Measurements from ENCODE around the gene HSPA14. TPM values are rescaled to one million over a fixed set of nuclear protein-coding genes. Genes with fewer than 3 reads are reported as not detected.
"Not testable (repeated sequence)": the region's sequence is repeated elsewhere in the genome, so short reads cannot be mapped to it uniquely, and the experiment has no call there.

Gene HSPA14
- total and polyA plus RNA-seq, 2 donors (not counting 1 experiment from before 2014, with no cell fraction given) = 7.4 to 14.3 TPM

DNA sequence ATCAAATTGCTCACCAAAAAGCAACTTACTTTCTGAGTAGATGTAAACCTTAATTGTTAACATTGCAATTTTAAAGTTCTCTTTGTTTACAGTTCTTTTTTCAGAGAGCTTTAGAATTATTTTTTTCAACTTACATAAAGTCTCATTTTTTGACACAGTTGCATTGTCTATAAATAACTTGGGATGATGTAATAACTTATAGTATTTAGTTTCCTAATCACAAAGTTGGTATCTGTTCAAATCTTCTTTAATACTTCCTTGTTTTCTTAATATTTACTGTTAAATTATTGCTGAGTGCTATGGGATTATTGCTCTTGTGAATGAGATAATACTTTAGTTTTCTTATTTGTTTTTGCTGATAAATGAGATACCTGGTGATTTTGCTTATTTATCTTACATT lies 21.7 kb downstream of the HSPA14 start:
- Histone ChIP-seq H3K4me2 (ENCODE audit: extremely low read depth, insufficient read depth, low read length) (no peak overlapping the region), H3K36me3 (ENCODE audit: control insufficient read depth, insufficient read depth, low read length) (no peaks in the 10 kb centered on the region), H3K79me2 (ENCODE audit: control insufficient read depth, insufficient read depth, low read length) (no peaks in the 10 kb centered on the region), H3K27me3 (ENCODE audit: control insufficient read depth, insufficient read depth, low read length) (no peaks in the 10 kb centered on the region), H3K9me3 (ENCODE audit: control insufficient read depth, insufficient read depth, low read depth, low read length) (no peaks in the 10 kb centered on the region), H3K27ac (ENCODE audit: insufficient read depth, low read length) (no peak overlapping the region), H4K20me1 (ENCODE audit: control insufficient read depth, extremely low read depth, insufficient read depth, low read length) (no peaks in the 10 kb centered on the region), H3K4me3 (replicated peaks in 1 of 4; ENCODE audit: control extremely low read depth in 1 of 4, insufficient read depth in 1 of 4, low read depth in 3 of 4, low read length in 4 of 4) (no peak overlapping the region), H3K4me1 (ENCODE audit: control insufficient read depth, extremely low read depth, insufficient read depth, low read length) (no peaks in the 10 kb centered on the region), H3K9ac (ENCODE audit: insufficient read depth, low read length) (no peak overlapping the region), H2AFZ (ENCODE audit: low read length) (no peak overlapping the region)
- DNase-seq (ENCODE audit: low read depth in 2 of 2) = peak in 1 of 2 donors; percentile 23
- no peak for TF ChIP-seq EZH2 (IDR thresholded peaks at IDR 0.05; ENCODE audit: low read length, missing control alignments)
- TF ChIP-seq, protein P1, sequence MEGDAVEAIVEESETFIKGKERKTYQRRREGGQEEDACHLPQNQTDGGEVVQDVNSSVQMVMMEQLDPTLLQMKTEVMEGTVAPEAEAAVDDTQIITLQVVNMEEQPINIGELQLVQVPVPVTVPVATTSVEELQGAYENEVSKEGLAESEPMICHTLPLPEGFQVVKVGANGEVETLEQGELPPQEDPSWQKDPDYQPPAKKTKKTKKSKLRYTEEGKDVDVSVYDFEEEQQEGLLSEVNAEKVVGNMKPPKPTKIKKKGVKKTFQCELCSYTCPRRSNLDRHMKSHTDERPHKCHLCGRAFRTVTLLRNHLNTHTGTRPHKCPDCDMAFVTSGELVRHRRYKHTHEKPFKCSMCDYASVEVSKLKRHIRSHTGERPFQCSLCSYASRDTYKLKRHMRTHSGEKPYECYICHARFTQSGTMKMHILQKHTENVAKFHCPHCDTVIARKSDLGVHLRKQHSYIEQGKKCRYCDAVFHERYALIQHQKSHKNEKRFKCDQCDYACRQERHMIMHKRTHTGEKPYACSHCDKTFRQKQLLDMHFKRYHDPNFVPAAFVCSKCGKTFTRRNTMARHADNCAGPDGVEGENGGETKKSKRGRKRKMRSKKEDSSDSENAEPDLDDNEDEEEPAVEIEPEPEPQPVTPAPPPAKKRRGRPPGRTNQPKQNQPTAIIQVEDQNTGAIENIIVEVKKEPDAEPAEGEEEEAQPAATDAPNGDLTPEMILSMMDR (conservative IDR thresholded peaks at IDR 0.05 in 1 of 2, IDR thresholded peaks at IDR 0.05 in 1 of 2; ENCODE audit: low read depth in 1 of 2, low read length in 2 of 2) = no peak

DNA sequence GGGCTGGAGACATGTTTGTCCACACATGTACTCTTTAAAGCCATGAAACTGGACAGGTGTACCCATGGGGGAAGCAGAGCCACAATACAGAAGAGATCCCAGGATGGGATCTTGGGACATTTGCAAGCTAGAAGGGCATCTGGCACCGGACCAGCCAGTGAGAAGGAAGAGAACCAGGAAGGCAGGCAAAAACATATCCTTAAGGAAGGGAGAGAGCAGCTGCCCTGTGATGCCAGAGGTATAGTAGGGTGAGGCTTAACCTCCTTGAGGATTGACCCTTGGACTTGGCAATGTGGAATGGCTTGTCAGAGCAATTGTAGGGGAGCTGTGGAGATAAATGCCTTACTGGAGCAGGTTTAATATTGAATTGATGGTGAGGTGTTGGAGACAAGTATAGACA lies 22.7 kb downstream of the HSPA14 start:
- DNase-seq (ENCODE audit: low read depth in 2 of 2) = no peak
- H3K4me2 ChIP-seq (ENCODE audit: extremely low read depth, insufficient read depth, low read length) = no peak overlapping the region
- TF ChIP-seq EZH2 (IDR thresholded peaks at IDR 0.05; ENCODE audit: low read length, missing control alignments) = no peak
- TF ChIP-seq, protein P1 (conservative IDR thresholded peaks at IDR 0.05 in 1 of 2, IDR thresholded peaks at IDR 0.05 in 1 of 2; ENCODE audit: low read depth in 1 of 2, low read length in 2 of 2) = no peak

DNA sequence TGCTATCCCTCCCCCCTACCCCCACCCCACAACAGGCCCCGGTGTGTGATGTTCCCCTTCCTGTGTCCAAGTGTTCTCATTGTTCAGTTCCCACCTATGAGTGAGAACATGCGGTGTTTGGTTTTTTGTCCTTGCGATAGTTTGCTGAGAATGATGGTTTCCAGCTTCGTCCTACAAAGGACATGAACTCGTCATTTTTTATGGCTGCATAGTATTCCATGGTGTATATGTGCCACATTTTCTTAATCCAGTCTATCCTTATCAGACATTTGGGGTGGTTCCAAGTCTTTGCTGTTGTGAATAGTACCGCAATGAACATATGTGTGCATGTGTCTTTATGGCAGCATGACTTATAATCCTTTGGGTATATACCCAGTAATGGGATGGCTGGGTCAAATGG lies 26.4 kb downstream of the HSPA14 start:
- H4K20me1 ChIP-seq (ENCODE audit: control insufficient read depth, extremely low read depth, insufficient read depth, low read length); H3K36me3 ChIP-seq (ENCODE audit: control insufficient read depth, insufficient read depth, low read length); H3K4me2 ChIP-seq (ENCODE audit: extremely low read depth, insufficient read depth, low read length); H3K9ac ChIP-seq (ENCODE audit: insufficient read depth, low read length); H3K27me3 ChIP-seq (ENCODE audit: control insufficient read depth, insufficient read depth, low read length); H3K9me3 ChIP-seq (ENCODE audit: control insufficient read depth, insufficient read depth, low read depth, low read length); H3K4me1 ChIP-seq (ENCODE audit: control insufficient read depth, extremely low read depth, insufficient read depth, low read length); H2AFZ ChIP-seq (ENCODE audit: low read length); DNase-seq (ENCODE audit: low read depth in 2 of 2); H3K79me2 ChIP-seq (ENCODE audit: control insufficient read depth, insufficient read depth, low read length); H3K27ac ChIP-seq (ENCODE audit: insufficient read depth, low read length); H3K4me3 ChIP-seq (replicated peaks in 1 of 4; ENCODE audit: control extremely low read depth in 1 of 4, insufficient read depth in 1 of 4, low read depth in 3 of 4, low read length in 4 of 4): not testable (repeated sequence)

More for the DNA sequence above, 22.7 kb downstream of the HSPA14 start:
- Histone ChIP-seq H3K4me3 (replicated peaks in 1 of 4; ENCODE audit: control extremely low read depth in 1 of 4, insufficient read depth in 1 of 4, low read depth in 3 of 4, low read length in 4 of 4) (no peak overlapping the region), H3K27ac (ENCODE audit: insufficient read depth, low read length) (no peak overlapping the region), H3K9me3 (ENCODE audit: control insufficient read depth, insufficient read depth, low read depth, low read length) (no peaks in the 10 kb centered on the region), H2AFZ (ENCODE audit: low read length) (no peak overlapping the region), H3K36me3 (ENCODE audit: control insufficient read depth, insufficient read depth, low read length) (no peaks in the 10 kb centered on the region), H3K4me1 (ENCODE audit: control insufficient read depth, extremely low read depth, insufficient read depth, low read length) (no peaks in the 10 kb centered on the region), H3K27me3 (ENCODE audit: control insufficient read depth, insufficient read depth, low read length) (no peaks in the 10 kb centered on the region), H3K79me2 (ENCODE audit: control insufficient read depth, insufficient read depth, low read length) (no peaks in the 10 kb centered on the region), H4K20me1 (ENCODE audit: control insufficient read depth, extremely low read depth, insufficient read depth, low read length) (no peaks in the 10 kb centered on the region), H3K9ac (ENCODE audit: insufficient read depth, low read length) (no peak overlapping the region)

DNA sequence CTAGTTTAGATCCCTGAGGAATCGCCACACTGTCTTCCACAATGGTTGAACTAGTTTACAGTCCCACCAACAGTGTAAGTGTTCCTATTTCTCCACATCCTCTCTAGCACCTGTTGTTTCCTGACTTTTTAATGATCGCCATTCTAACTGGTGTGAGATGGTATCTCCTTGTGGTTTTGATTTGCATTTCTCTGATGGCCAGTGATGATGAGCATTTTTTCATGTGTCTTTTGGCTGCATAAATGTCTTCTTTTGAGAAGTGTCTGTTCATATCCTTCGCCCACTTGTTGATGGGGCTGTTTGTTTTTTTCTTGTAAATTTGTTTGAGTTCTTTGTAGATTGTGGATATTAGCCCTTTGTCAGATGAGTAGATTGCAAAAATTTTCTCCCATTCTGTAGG lies 26.8 kb downstream of the HSPA14 start:
- not testable (repeated sequence) for H3K36me3 ChIP-seq (ENCODE audit: control insufficient read depth, insufficient read depth, low read length); H2AFZ ChIP-seq (ENCODE audit: low read length); H3K9me3 ChIP-seq (ENCODE audit: control insufficient read depth, insufficient read depth, low read depth, low read length); H4K20me1 ChIP-seq (ENCODE audit: control insufficient read depth, extremely low read depth, insufficient read depth, low read length); DNase-seq (ENCODE audit: low read depth in 2 of 2); H3K4me3 ChIP-seq (replicated peaks in 1 of 4; ENCODE audit: control extremely low read depth in 1 of 4, insufficient read depth in 1 of 4, low read depth in 3 of 4, low read length in 4 of 4); H3K4me1 ChIP-seq (ENCODE audit: control insufficient read depth, extremely low read depth, insufficient read depth, low read length); H3K79me2 ChIP-seq (ENCODE audit: control insufficient read depth, insufficient read depth, low read length); H3K27ac ChIP-seq (ENCODE audit: insufficient read depth, low read length); H3K4me2 ChIP-seq (ENCODE audit: extremely low read depth, insufficient read depth, low read length); H3K27me3 ChIP-seq (ENCODE audit: control insufficient read depth, insufficient read depth, low read length); H3K9ac ChIP-seq (ENCODE audit: insufficient read depth, low read length)
